ENCODE data around the gene CKM. TPM values are rescaled to one million over a fixed set of nuclear protein-coding genes. Genes with fewer than 3 reads are reported as not detected.

Gene CKM
- total and polyA plus RNA-seq, 10 of the 15 experiments (the other 5 are each of a cell fraction or from before 2014, with no cell fraction given): 0.08 to 0.14 (median 0.13) TPM; not detected in 5

DNA sequence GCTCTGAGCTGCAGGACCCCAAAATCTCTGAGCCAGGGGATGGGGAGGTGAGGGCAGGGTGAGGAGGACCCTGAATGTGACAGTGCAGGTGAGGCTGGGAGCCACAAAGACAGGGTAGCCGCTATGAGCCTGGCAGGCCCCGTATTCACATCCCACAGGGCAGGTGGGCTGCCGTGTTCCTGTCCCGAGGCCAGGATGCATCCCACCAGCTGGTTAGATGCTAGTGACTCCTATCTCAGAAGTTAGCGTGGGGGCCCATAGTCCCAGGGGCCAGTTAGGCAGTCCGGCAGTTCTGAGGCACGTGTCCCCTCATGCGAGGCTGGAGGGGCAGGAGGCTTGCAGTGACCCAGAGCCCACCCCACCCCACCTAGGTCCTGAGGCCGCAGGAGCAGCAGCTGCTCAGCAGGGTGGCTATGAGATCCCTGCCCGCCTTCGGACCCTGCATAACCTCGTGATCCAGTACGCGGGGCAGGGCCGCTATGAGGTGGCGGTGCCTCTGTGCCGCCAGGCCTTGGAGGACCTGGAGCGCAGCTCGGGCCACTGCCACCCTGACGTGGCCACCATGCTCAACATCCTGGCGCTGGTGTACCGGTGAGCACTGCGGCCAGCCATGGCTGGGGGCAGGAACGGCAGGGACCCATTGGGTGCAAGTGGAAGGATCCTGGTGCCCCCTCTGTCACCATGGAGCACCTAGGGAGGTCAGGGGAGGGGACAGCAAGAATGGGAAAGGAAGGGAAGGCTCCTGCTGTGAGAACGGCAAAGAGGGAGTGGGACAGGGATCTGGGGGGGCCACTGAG, 25.1 kb upstream of the CKM start:
- CTCF ChIA-PET: no interaction called here
- WGBS (ENCODE audit: insufficient coverage, insufficient replicate concordance, low lambda C conversion rate, missing lambda C conversion rate): 67% methylated on average over 25 of the region's 25 CpGs
- H3K4me3 ChIP-seq: no peak overlapping the region

More for the DNA sequence above, 25.1 kb upstream of the CKM start:
- DNase-seq (ENCODE audit: low read depth, low spot score): no peak
- SMC1A ChIA-PET (ENCODE audit: uncharacterized antibody, unreplicated experiment): no interaction called here
- Histone ChIP-seq H3K27ac (ENCODE audit: control insufficient read depth, insufficient read depth) (no peak overlapping the region), H3K9me3 (replicated peaks; ENCODE audit: control insufficient read depth, insufficient read depth, low read length) (no peaks in the 10 kb centered on the region), H2AFZ (ENCODE audit: control insufficient read depth, low read depth, low read length) (no peak overlapping the region), H4K20me1 (ENCODE audit: control insufficient read depth, insufficient read depth) (no peaks in the 10 kb centered on the region), H3K9ac (ENCODE audit: control insufficient read depth, insufficient read depth, low read length) (no peak overlapping the region), H3K4me2 (ENCODE audit: control insufficient read depth, insufficient read depth) (no peak overlapping the region), H3K36me3 (ENCODE audit: control insufficient read depth in 2 of 2, insufficient read depth in 2 of 2, low read length in 1 of 2) (peaks cover 0 to 4% of the 10 kb centered on the region in 2 experiments; a peak in 3 of 4 replicates), H3K79me2 (ENCODE audit: control insufficient read depth, insufficient read depth, low read length) (no peaks in the 10 kb centered on the region), H3K27me3 (replicated peaks in 1 of 2; ENCODE audit: control insufficient read depth in 2 of 2, insufficient read depth in 2 of 2, low read length in 1 of 2) (no peaks in the 10 kb centered on the region), H3K4me1 (ENCODE audit: control insufficient read depth, insufficient read depth, low read length) (no peaks in the 10 kb centered on the region)
- RAD21 ChIA-PET (ENCODE audit: unreplicated experiment): no interaction called here
- no peak for ATAC-seq
- intact Hi-C loops (cut with micrococcal nuclease; ENCODE audit: unreplicated experiment) (no loop called here), in situ Hi-C loops (cut with MboI) (no loop called here)
- no peak for FAIRE-seq
- POLR2A ChIA-PET: no interaction called here
- TF ChIP-seq PKNOX1 (IDR thresholded peaks at IDR 0.05) (no peak), NFYA (IDR thresholded peaks at IDR 0.05; ENCODE audit: borderline replicate concordance, low read depth, low read length) (no peak), IKZF2 (IDR thresholded peaks at IDR 0.05) (no peak), NR2C1 (IDR thresholded peaks at IDR 0.05) (no peak), FOS (IDR thresholded peaks at IDR 0.05; ENCODE audit: borderline replicate concordance, extremely low read depth, insufficient read length) (no peak), BACH1 (IDR thresholded peaks at IDR 0.05; ENCODE audit: borderline replicate concordance) (no peak), SREBF1 (IDR thresholded peaks at IDR 0.05; ENCODE audit: low read length) (no peak), NFYB (IDR thresholded peaks at IDR 0.05; ENCODE audit: insufficient read depth, low read depth, low read length) (no peak), PAX8 (IDR thresholded peaks at IDR 0.05) (no peak), ATF7 (IDR thresholded peaks at IDR 0.05; ENCODE audit: low read depth) (no peak), ZNF274 (IDR thresholded peaks at IDR 0.05; ENCODE audit: insufficient read depth, insufficient read length) (no peak), GATAD2B (conservative IDR thresholded peaks at IDR 0.05; ENCODE audit: low read depth) (no peak)
- TF ChIP-seq, protein P1, sequence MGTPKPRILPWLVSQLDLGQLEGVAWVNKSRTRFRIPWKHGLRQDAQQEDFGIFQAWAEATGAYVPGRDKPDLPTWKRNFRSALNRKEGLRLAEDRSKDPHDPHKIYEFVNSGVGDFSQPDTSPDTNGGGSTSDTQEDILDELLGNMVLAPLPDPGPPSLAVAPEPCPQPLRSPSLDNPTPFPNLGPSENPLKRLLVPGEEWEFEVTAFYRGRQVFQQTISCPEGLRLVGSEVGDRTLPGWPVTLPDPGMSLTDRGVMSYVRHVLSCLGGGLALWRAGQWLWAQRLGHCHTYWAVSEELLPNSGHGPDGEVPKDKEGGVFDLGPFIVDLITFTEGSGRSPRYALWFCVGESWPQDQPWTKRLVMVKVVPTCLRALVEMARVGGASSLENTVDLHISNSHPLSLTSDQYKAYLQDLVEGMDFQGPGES (IDR thresholded peaks at IDR 0.05): no peak
- BruUV-seq (replicated peaks): no TSS peak
